IMR-90 (cell line): Measurements from ENCODE around the gene ALPP. TPM values are rescaled to one million over a fixed set of nuclear protein-coding genes. Genes with fewer than 3 reads are reported as not detected.
"Not testable (repeated sequence)": the region's sequence is repeated elsewhere in the genome, so short reads cannot be mapped to it uniquely, and the experiment has no call there.

Experiments
- ATAC-seq: fragments of 200-7000 bp; cut with Tn5 transposase; 2 replicates; pipeline ENCODE4 v1.9.1; 2020; ENCODE audit warnings: low read depth, mild to moderate bottlenecking, moderate library complexity
- BruUV-seq: library from RNA; stranded (reverse); fragments of 400-500 nt; replicated peaks from 2 replicates; lab custom pipeline; 2021; lab: Mats Ljungman, UMichigan
- CTCF ChIA-PET: fragments of 300-600 bp; formaldehyde crosslinking; extraction: SDS; loops from one replicate; lab custom pipeline; 2021; ENCODE audit warnings: antibody characterized with exemption; lab: Yijun Ruan, JAX
- POLR2A ChIA-PET: fragments of 300-600 bp; sonication (Branson Sonifier 250); formaldehyde crosslinking; loops from one replicate; lab custom pipeline; 2022; ENCODE audit warnings: antibody characterized with exemption; ENCODE audit not compliant: unreplicated experiment; lab: Charles Lee
- DNase-seq: peaks from one replicate; pipeline ENCODE4 v3.0.0; 2013
- H2AFZ ChIP-seq: replicated peaks from 2 replicates; pipeline ENCODE3; 2013; ENCODE audit warnings: low read length, mild to moderate bottlenecking; ENCODE audit not compliant: poor library complexity
- H2AK5ac ChIP-seq: 2 replicates; pipeline ENCODE4 v1.6.1; 2013; ENCODE audit warnings: low read depth, low read length, inconsistent platforms
- H2AK9ac ChIP-seq: replicated peaks from 2 replicates; pipeline ENCODE3; 2013; ENCODE audit warnings: mild to moderate bottlenecking, low read depth, low read length, moderate library complexity; ENCODE audit not compliant: poor library complexity
- H2BK120ac ChIP-seq: 2 replicates; pipeline ENCODE4 v1.6.1; 2013; ENCODE audit warnings: low read depth, low read length, inconsistent platforms
- H2BK15ac ChIP-seq: 3 replicates; pipeline ENCODE4 v1.6.1; 2013; ENCODE audit warnings: low read depth, low read length, inconsistent platforms
- H2BK20ac ChIP-seq: 2 replicates; pipeline ENCODE4 v1.6.1; 2013; ENCODE audit warnings: low read depth, mild to moderate bottlenecking, inconsistent platforms, low read length, moderate library complexity
- H2BK5ac ChIP-seq: 2 replicates; pipeline ENCODE4 v1.6.1; 2013; ENCODE audit warnings: mild to moderate bottlenecking, low read depth, low read length, inconsistent platforms; ENCODE audit not compliant: poor library complexity, severe bottlenecking
- H3K14ac ChIP-seq: replicated peaks from 2 replicates; pipeline ENCODE4 v1.6.1; 2013; ENCODE audit warnings: low read depth, low read length, inconsistent platforms
- H3K18ac ChIP-seq: 2 replicates; pipeline ENCODE4 v1.6.1; 2013; ENCODE audit warnings: low read depth, low read length, control low read depth
- H3K23ac ChIP-seq: 2 replicates; pipeline ENCODE4 v1.6.1; 2013; ENCODE audit warnings: low read depth, low read length, inconsistent platforms
- H3K27ac ChIP-seq: 2 replicates; pipeline ENCODE4 v1.5.1; 2013; ENCODE audit warnings: mild to moderate bottlenecking, control low read depth, low read length; ENCODE audit not compliant: insufficient read depth
- H3K27me3 ChIP-seq: 2 replicates; pipeline ENCODE4 v1.6.1; 2013; ENCODE audit warnings: low read length; ENCODE audit not compliant: control insufficient read depth, insufficient read depth
- H3K36me3 ChIP-seq: 2 replicates; pipeline ENCODE4 v1.6.1; 2013; ENCODE audit warnings: low read length, mixed read lengths; ENCODE audit not compliant: control insufficient read depth, insufficient read depth
- H3K4ac ChIP-seq: 2 replicates; pipeline ENCODE4 v1.6.1; 2013; ENCODE audit warnings: low read depth, low read length, inconsistent platforms
- H3K4me1 ChIP-seq: 2 replicates; pipeline ENCODE4 v1.6.1; 2013; ENCODE audit warnings: low read length, mixed read lengths; ENCODE audit not compliant: control insufficient read depth, insufficient read depth
- H3K4me2 ChIP-seq: 2 replicates; pipeline ENCODE4 v1.6.1; 2013; ENCODE audit warnings: low read depth, mild to moderate bottlenecking, control low read depth, low read length, moderate library complexity
- H3K4me3 ChIP-seq: 2 replicates; pipeline ENCODE4 v1.5.1; 2013; ENCODE audit warnings: low read depth, mild to moderate bottlenecking, control low read depth, low read length, moderate library complexity; ENCODE audit not compliant: insufficient read depth
- H3K56ac ChIP-seq: 2 replicates; pipeline ENCODE4 v1.6.1; 2013; ENCODE audit warnings: low read length, inconsistent platforms; ENCODE audit not compliant: insufficient read depth; ENCODE audit errors: extremely low read depth
- H3K79me1 ChIP-seq, 2 experiments: 2 replicates each; pipeline ENCODE4 v1.6.1; 2013; ENCODE audit warnings: low read length in 2 of 2, inconsistent platforms in 1 of 2, low read depth in 1 of 2
- H3K9ac ChIP-seq: 2 replicates; pipeline ENCODE4 v1.6.1; 2013; ENCODE audit warnings: low read depth, low read length, control low read depth
- H3K9me1 ChIP-seq: 2 replicates; pipeline ENCODE4 v1.6.1; 2013; ENCODE audit warnings: low read length, inconsistent platforms; ENCODE audit not compliant: insufficient read depth
- H3K9me3 ChIP-seq: 2 replicates; pipeline ENCODE4 v1.6.1; 2013; ENCODE audit warnings: low read length; ENCODE audit not compliant: control insufficient read depth, insufficient read depth
- H4K20me1 ChIP-seq: 2 replicates; pipeline ENCODE4 v1.6.1; 2013; ENCODE audit warnings: low read length, inconsistent platforms; ENCODE audit not compliant: insufficient read depth
- H4K5ac ChIP-seq: 2 replicates; pipeline ENCODE4 v1.6.1; 2013; ENCODE audit warnings: mild to moderate bottlenecking, low read depth, low read length, control low read depth
- H4K8ac ChIP-seq, 2 experiments: 2 replicates each; pipeline ENCODE4 v1.6.1; 2013; ENCODE audit warnings: low read depth in 2 of 2, low read length in 2 of 2, control low read depth in 1 of 2, inconsistent platforms in 1 of 2
- H4K91ac ChIP-seq: 2 replicates; pipeline ENCODE4 v1.6.1; 2013; ENCODE audit warnings: low read depth, low read length, inconsistent platforms; ENCODE audit not compliant: insufficient read depth
- CTCF ChIP-seq: conservative IDR thresholded peaks from 2 replicates; pipeline ENCODE4 v1.5.1; 2012; ENCODE audit warnings: mild to moderate bottlenecking, low read depth, low read length, improper control_type of control experiment
- WGBS, 2 experiments: methylation state at CpG; one replicate each; pipeline versions ENCODE4 v1.1.5 to v1.1.7; 2013; ENCODE audit warnings: missing lambda C conversion rate in 2 of 2; ENCODE audit not compliant: insufficient read length in 1 of 2; ENCODE audit errors: extremely low coverage in 2 of 2; 5-methylcytosine and 5-hydroxymethylcytosine counted together
- dilution Hi-C: fragments of 300-500 bp; cut with HindIII; formaldehyde crosslinking; loops from one replicate; pipeline ENCODE4 v1.14.3; 2018; ENCODE audit warnings: low sequenced_read_pairs; ENCODE audit not compliant: unreplicated experiment
- in situ Hi-C: fragments of 300-500 bp; cut with MboI; formaldehyde crosslinking; loops from 3 replicates; pipeline ENCODE4 v1.14.3; 2019; ENCODE audit warnings: low sequenced_read_pairs, inconsistent platforms, mixed read lengths
- intact Hi-C: fragments of 100-400 bp; cut with micrococcal nuclease; formaldehyde crosslinking; loops from 2 replicates; pipeline ENCODE4 v1.10.0; 2022
- polyA plus RNA-seq, 3 experiments: library from polyadenylated mRNA; depleted of rRNA; stranded (reverse); fragments of >200 nt; gene quantifications; 2 replicates each; pipeline ENCODE4 v1.2.3, GENCODE V29; 2012; ENCODE audit warnings: low replicate concordance in 1 of 3
- total RNA-seq: library from RNA; depleted of rRNA; stranded (reverse); fragments of >200 nt; gene quantifications from 2 replicates; pipeline ENCODE4 v1.2.3, GENCODE V29; 2012

The ALPP gene
- total and polyA plus RNA-seq, 2 of the 4 experiments (the other 2 are of a cell fraction), result not detected

GRCh38 chr2:232335206-232335858 is 43.2 kb upstream of the ALPP start:
- H3K23ac ChIP-seq, H4K20me1 ChIP-seq, H3K4me2 ChIP-seq, BruUV-seq, H2BK15ac ChIP-seq, H3K56ac ChIP-seq, H3K79me1 ChIP-seq, in situ Hi-C loops, H2AK9ac ChIP-seq, H4K8ac ChIP-seq, dilution Hi-C loops, H3K4ac ChIP-seq, H2BK120ac ChIP-seq, H4K91ac ChIP-seq, H3K4me1 ChIP-seq, CTCF ChIA-PET, H2AK5ac ChIP-seq, POLR2A ChIA-PET, H3K18ac ChIP-seq, H2BK5ac ChIP-seq, H3K9me3 ChIP-seq, H2AFZ ChIP-seq, H3K27me3 ChIP-seq, H2BK20ac ChIP-seq, H3K27ac ChIP-seq, H3K9ac ChIP-seq, H4K5ac ChIP-seq, H3K14ac ChIP-seq, H3K4me3 ChIP-seq, H3K9me1 ChIP-seq, H3K36me3 ChIP-seq, DNase-seq, intact Hi-C loops: not testable (repeated sequence)
- WGBS, 2 experiments, result 72% methylated on average over 5 of the region's 15 CpGs; no CpG with 5 or more reads in 1 of the 2 experiments
- peak; percentile 33; the same call in 1 of the 2 replicates for TF ChIP-seq CTCF
- ATAC-seq, result peak; percentile 68
